CD1c-positive myeloid dendritic cell (primary cell): ENCODE data around the gene REEP2.
"Not testable (repeated sequence)": the region's sequence is repeated elsewhere in the genome, so short reads cannot be mapped to it uniquely, and the experiment has no call there.

ENCODE experiments used
- DNase-seq: peaks from one replicate; pipeline ENCODE4 v3.0.0-alpha.2; 2016; ENCODE audit errors: extremely low spot score

REEP2 gene

GRCh38 chr5:138466125-138466899 is 27.5 kb downstream of the REEP2 start:
- no peak for DNase-seq

GRCh38 chr5:138466900-138467710 is 28.2 kb downstream of the REEP2 start:
- DNase-seq: no peak

GRCh38 chr5:138467711-138468132 is 28.9 kb downstream of the REEP2 start:
- DNase-seq: no peak

GRCh38 chr5:138468133-138468965 is 29.5 kb downstream of the REEP2 start:
- DNase-seq: peak; percentile 68

GRCh38 chr5:138468966-138469539 is 30.2 kb downstream of the REEP2 start:
- DNase-seq: no peak

- DNase-seq: no peak
These were observed 30.9 kb downstream of the REEP2 start for GRCh38 chr5:138469540-138470321.

- no peak for DNase-seq
These were observed 31.6 kb downstream of the REEP2 start for GRCh38 chr5:138470322-138471051.

GRCh38 chr5:138471052-138471361 is 32.1 kb downstream of the REEP2 start:
- no peak for DNase-seq

- no peak for DNase-seq
These were observed 33.5 kb downstream of the REEP2 start for GRCh38 chr5:138472353-138472752.

- DNase-seq: not testable (repeated sequence)
These were observed 34.3 kb downstream of the REEP2 start for GRCh38 chr5:138473151-138473550.

- DNase-seq: no peak
These were observed 38.1 kb downstream of the REEP2 start for GRCh38 chr5:138476918-138477317.

GRCh38 chr5:138482638-138483037 is 43.8 kb downstream of the REEP2 start:
- no peak for DNase-seq

- peak; percentile 55 for DNase-seq
These were observed 49.7 kb downstream of the REEP2 start for GRCh38 chr5:138488481-138488945.

- no peak for DNase-seq
These were observed 50.8 kb downstream of the REEP2 start for GRCh38 chr5:138489683-138490061.

- no peak for DNase-seq
These were observed 51.9 kb downstream of the REEP2 start for GRCh38 chr5:138490648-138491283.

GRCh38 chr5:138491284-138491648 is 52.4 kb downstream of the REEP2 start:
- no peak for DNase-seq

GRCh38 chr5:138491669-138492559 is 53.1 kb downstream of the REEP2 start:
- peak; percentile 94 for DNase-seq

- no peak for DNase-seq
These were observed 53.7 kb downstream of the REEP2 start for GRCh38 chr5:138492560-138493045.

GRCh38 chr5:138495351-138495750 is 56.5 kb downstream of the REEP2 start:
- DNase-seq: no peak
